ENCODE results near the gene MSMB. TPM values are rescaled to one million over a fixed set of nuclear protein-coding genes. Genes with fewer than 3 reads are reported as not detected.

Gene MSMB
- total and polyA plus RNA-seq, 5 donors from 2014 or later, result not detected

DNA sequence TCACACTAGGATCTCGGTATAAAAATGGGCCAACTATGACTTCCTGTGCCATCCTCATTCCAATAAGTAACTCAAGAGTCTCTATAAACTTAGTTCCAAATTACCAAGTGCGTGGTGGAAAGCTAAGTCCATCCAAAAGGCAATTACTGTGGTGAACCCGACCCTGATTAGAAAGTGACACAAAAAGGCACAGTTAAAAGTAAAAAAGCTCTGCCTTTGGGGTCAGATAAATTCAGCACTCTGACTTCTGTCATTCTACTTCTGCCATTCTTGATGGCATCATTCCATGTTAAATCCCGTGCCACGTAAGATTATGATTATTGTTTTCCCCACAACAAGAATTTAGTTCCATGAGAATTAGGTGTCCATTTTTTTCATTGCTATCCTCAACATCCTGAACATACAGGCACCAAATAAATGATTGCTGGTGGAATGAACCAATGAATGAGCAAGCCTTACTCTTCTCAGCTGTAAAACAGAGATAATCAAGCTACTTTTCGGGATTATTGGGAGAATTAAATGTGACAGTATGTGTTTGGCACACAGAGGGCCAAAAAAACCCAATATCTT, 16.5 kb downstream of the MSMB start:
- Histone ChIP-seq H3K4me1 (ENCODE audit: control insufficient read depth, insufficient read depth, low read length, poor library complexity, severe bottlenecking) (peaks cover 55% of the 10 kb centered on the region), H3K27me3 (ENCODE audit: control insufficient read depth, insufficient read depth, low read length) (no peaks in the 10 kb centered on the region), H3K36me3 (ENCODE audit: control insufficient read depth, insufficient read depth, low read length) (no peaks in the 10 kb centered on the region), H3K9me3 (ENCODE audit: control insufficient read depth in 2 of 2, low read length in 2 of 2) (no peaks in the 10 kb centered on the region), H3K27ac (ENCODE audit: insufficient read depth, low read length, poor library complexity, severe bottlenecking) (peak overlapping the region; percentile 93), H3K4me3 (ENCODE audit: low read depth, low read length) (peak overlapping the region; percentile 92)
- Mint-ChIP-seq H3K27ac (peak overlapping the region; percentile 94 to 99 (median 98)), H3K4me3 (peak overlapping the region; percentile 90 to 99 (median 96)), H3K36me3 (peaks cover 4% of the 10 kb centered on the region), H3K4me1 (peaks cover 26 to 62% (median 48%) of the 10 kb centered on the region in 4 donors), H3K27me3 (no peaks in the 10 kb centered on the region), H3K9me3 (no peaks in the 10 kb centered on the region)
- ATAC-seq (ENCODE audit: low read depth in 2 of 2) (no peak), DNase-seq (no peak)

DNA sequence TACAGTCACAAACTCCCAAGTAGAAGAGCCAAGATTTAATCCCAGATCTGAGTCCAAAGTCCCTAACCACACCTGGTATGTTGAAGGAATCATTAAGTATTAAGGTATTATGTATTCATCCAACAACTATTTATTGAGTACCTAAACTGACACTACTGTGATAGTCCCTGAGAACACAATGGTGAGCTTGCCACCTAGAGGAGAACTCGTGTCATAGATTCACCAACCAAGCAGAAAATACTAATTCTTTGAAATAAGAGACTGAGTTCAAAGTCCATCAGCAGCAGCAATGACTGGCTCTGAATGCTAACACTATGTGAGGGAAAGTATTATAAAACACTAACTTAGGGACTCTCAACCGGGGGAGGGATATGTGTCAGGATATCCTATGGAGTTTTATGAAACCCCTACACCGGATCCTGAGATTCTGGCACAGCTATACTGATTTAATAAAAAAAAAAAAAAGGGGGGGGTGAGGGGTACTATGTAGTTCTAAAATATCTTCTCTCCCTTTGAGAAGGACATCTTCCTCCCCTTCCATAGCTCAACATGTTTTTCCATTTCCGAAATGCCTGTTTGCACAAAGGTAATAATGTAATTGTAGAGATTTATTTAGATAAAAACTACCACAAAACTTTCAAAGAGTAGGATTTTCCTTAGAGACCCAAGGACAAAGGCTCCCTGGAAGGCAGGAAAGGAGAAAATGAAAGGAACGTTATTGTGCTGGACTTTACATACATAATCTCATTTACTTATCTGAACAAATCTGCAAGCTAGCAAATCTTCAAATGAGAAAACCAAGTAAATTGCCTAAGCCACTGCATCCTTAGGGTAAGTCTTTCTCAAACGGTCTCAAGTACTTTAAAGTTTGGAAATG, 17.2 kb downstream of the MSMB start:
- ATAC-seq (ENCODE audit: low read depth in 2 of 2), result peak; percentile 24 to 26
- Mint-ChIP-seq H3K36me3 (peaks cover 4% of the 10 kb centered on the region), H3K27ac (peak overlapping the region; percentile 57 to 98 (median 94)), H3K4me3 (peak overlapping the region; percentile 90 to 99 (median 96)), H3K4me1 (peaks cover 33 to 70% (median 55%) of the 10 kb centered on the region in 4 donors), H3K27me3 (no peaks in the 10 kb centered on the region), H3K9me3 (no peaks in the 10 kb centered on the region)
- peak in 2 of 3 donors; percentile 55 to 78 for DNase-seq
- Histone ChIP-seq H3K4me1 (ENCODE audit: control insufficient read depth, insufficient read depth, low read length, poor library complexity, severe bottlenecking) (peaks cover 62% of the 10 kb centered on the region), H3K9me3 (ENCODE audit: control insufficient read depth in 2 of 2, low read length in 2 of 2) (no peaks in the 10 kb centered on the region), H3K4me3 (ENCODE audit: low read depth, low read length) (peak overlapping the region; percentile 92), H3K27me3 (ENCODE audit: control insufficient read depth, insufficient read depth, low read length) (no peaks in the 10 kb centered on the region), H3K36me3 (ENCODE audit: control insufficient read depth, insufficient read depth, low read length) (no peaks in the 10 kb centered on the region), H3K27ac (ENCODE audit: insufficient read depth, low read length, poor library complexity, severe bottlenecking) (peak overlapping the region; percentile 93)

DNA sequence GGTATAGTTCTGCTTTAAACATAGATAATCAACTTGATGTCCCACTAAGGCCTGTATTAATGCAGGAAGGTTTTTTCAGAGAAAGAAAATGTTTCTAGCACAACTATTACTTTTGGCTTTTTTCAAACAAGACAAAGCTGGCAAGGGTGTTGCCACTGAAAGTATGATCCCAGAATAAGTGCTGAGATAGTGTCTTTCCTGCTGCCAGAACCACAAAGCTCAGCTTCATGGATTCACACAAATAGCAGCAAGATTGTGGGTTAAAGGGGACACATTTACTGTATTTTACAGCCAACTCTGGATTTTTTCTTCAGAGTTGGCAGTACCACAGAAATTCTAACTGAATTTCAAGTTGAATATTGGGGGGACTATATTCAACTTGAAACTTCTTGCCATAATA, 20.0 kb downstream of the MSMB start:
- Mint-ChIP-seq H3K9me3 (no peaks in the 10 kb centered on the region), H3K27ac (peak overlapping the region in 2 of 3 donors; percentile 9 to 87), H3K36me3 (peaks cover 4% of the 10 kb centered on the region), H3K4me3 (peak overlapping the region in 2 of 4 donors; percentile 11 to 69), H3K27me3 (no peaks in the 10 kb centered on the region), H3K4me1 (peaks cover 39 to 91% (median 72%) of the 10 kb centered on the region in 4 donors)
- no peaks in the 10 kb centered on the region for H3K36me3 ChIP-seq (ENCODE audit: control insufficient read depth, insufficient read depth, low read length)
- ATAC-seq (ENCODE audit: low read depth in 2 of 2) (no peak), DNase-seq (no peak)
- H3K4me3 ChIP-seq (ENCODE audit: low read depth, low read length), result peak overlapping the region; percentile 14
- H3K9me3 ChIP-seq (ENCODE audit: control insufficient read depth in 2 of 2, low read length in 2 of 2), result no peaks in the 10 kb centered on the region
- H3K27me3 ChIP-seq (ENCODE audit: control insufficient read depth, insufficient read depth, low read length), result no peaks in the 10 kb centered on the region
- peaks cover 81% of the 10 kb centered on the region for H3K4me1 ChIP-seq (ENCODE audit: control insufficient read depth, insufficient read depth, low read length, poor library complexity, severe bottlenecking)
- H3K27ac ChIP-seq (ENCODE audit: insufficient read depth, low read length, poor library complexity, severe bottlenecking), result no peak overlapping the region

DNA sequence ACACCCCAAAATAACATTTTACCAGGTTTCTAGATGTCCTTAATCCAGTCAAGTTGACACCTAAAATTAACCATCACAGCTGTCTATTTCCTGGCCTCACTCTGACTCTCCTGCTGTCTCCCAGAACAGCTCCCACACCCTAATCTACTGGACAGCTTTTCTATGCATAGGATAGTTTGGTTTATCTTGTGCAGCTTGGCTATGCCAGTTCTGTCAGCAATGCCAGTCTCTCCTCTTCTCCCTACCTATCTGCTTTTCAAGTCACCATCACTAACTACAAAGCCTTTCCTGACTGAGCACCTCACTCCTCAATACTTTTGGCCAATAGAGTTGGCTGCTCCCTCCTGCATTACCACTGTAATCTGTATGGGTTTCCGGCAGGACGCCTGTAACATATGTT, 20.7 kb downstream of the MSMB start:
- H3K9me3 ChIP-seq (ENCODE audit: control insufficient read depth in 2 of 2, low read length in 2 of 2), result no peaks in the 10 kb centered on the region
- Mint-ChIP-seq H3K4me3 (peak overlapping the region in 3 of 4 donors; percentile 11 to 69 (median 55)), H3K36me3 (peaks cover 4% of the 10 kb centered on the region), H3K9me3 (no peaks in the 10 kb centered on the region), H3K27ac (peak overlapping the region; percentile 31 to 87 (median 62)), H3K4me1 (peaks cover 42 to 93% (median 72%) of the 10 kb centered on the region in 4 donors), H3K27me3 (no peaks in the 10 kb centered on the region)
- H3K4me1 ChIP-seq (ENCODE audit: control insufficient read depth, insufficient read depth, low read length, poor library complexity, severe bottlenecking), result peaks cover 77% of the 10 kb centered on the region
- peak overlapping the region; percentile 2 for H3K4me3 ChIP-seq (ENCODE audit: low read depth, low read length)
- H3K36me3 ChIP-seq (ENCODE audit: control insufficient read depth, insufficient read depth, low read length), result no peaks in the 10 kb centered on the region
- ATAC-seq (ENCODE audit: low read depth in 2 of 2) (no peak), DNase-seq (no peak)
- no peaks in the 10 kb centered on the region for H3K27me3 ChIP-seq (ENCODE audit: control insufficient read depth, insufficient read depth, low read length)
- H3K27ac ChIP-seq (ENCODE audit: insufficient read depth, low read length, poor library complexity, severe bottlenecking), result no peak overlapping the region

DNA sequence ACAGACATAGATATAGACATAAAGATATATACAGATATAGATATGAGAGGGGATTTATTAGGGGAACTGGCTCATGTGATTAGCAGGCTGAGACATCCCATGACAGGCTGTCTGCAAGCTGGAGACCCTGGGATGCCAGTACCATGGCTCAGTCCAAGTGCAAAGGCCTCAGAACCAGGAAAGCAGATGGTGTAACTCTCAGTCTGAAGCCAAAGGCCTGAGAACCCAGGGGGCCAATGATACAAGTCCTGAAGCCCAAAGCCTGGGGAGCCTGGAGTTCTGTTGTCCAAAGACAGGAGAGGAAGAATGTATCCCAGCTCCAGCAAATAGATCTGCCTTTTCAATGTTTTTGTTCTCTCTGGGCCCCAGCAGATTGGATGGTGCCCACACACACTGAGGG, 21.1 kb downstream of the MSMB start:
- Histone ChIP-seq H3K27ac (ENCODE audit: insufficient read depth, low read length, poor library complexity, severe bottlenecking) (no peak overlapping the region), H3K27me3 (ENCODE audit: control insufficient read depth, insufficient read depth, low read length) (no peaks in the 10 kb centered on the region), H3K4me1 (ENCODE audit: control insufficient read depth, insufficient read depth, low read length, poor library complexity, severe bottlenecking) (peaks cover 81% of the 10 kb centered on the region), H3K36me3 (ENCODE audit: control insufficient read depth, insufficient read depth, low read length) (no peaks in the 10 kb centered on the region), H3K9me3 (ENCODE audit: control insufficient read depth in 2 of 2, low read length in 2 of 2) (no peaks in the 10 kb centered on the region), H3K4me3 (ENCODE audit: low read depth, low read length) (no peak overlapping the region)
- no peaks in the 10 kb centered on the region for H3K27me3 Mint-ChIP-seq
- DNase-seq (no peak), ATAC-seq (ENCODE audit: low read depth in 2 of 2) (no peak)
- H3K36me3 Mint-ChIP-seq, result peaks cover 4% of the 10 kb centered on the region
- peaks cover 43 to 96% (median 76%) of the 10 kb centered on the region in 4 donors for H3K4me1 Mint-ChIP-seq
- no peaks in the 10 kb centered on the region for H3K9me3 Mint-ChIP-seq
- peak overlapping the region; percentile 62 to 88 (median 87) for H3K27ac Mint-ChIP-seq
- H3K4me3 Mint-ChIP-seq, result peak overlapping the region in 3 of 4 donors; percentile 11 to 89 (median 83)

DNA sequence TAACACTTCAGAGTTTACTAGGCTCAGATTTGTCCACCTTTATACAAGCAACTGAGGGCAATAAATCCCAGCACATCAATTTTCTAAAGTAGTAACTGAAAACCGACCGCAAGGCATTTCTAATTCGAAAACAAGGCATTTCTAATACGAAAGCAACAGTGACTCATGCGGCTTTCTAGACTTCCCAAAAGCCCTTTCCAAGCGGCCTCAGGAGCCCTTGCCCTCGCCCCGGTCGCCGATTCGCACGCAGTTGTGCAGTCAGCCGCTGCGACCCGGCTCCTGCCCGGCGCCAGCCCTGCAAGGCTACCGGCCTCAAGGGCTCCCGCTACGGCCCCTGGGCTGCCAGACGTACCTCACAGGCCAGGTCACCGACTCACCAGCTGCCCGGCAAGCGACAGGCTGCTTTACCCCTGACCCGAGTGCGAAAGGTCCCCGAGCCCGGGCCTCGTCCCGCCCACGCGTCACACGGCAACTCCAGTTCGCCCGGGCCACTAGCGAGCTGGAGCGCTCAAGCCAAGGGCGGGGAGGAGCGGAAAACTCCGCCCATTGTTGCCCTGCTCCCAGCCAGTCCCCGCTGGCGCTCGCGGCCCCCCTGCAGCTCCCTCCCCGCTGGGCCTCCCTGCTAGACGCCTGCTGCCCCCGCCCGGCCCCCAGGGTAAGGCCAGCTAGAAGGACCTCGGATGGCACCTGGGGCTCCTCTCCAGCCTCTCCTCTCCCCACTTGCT, 22.9 kb downstream of the MSMB start:
- ATAC-seq (ENCODE audit: low read depth in 2 of 2) (peak; percentile 91 to 93), DNase-seq (peak; percentile 69 to 81 (median 79))
- peak overlapping the region; percentile 79 for H3K4me3 ChIP-seq (ENCODE audit: low read depth, low read length)
- H3K27me3 ChIP-seq (ENCODE audit: control insufficient read depth, insufficient read depth, low read length), result no peaks in the 10 kb centered on the region
- peaks cover 46 to 97% (median 76%) of the 10 kb centered on the region in 4 donors for H3K4me1 Mint-ChIP-seq
- no peaks in the 10 kb centered on the region for H3K9me3 ChIP-seq (ENCODE audit: control insufficient read depth in 2 of 2, low read length in 2 of 2)
- peaks cover 4% of the 10 kb centered on the region for H3K36me3 Mint-ChIP-seq
- peak overlapping the region; percentile 83 to 97 (median 87) for H3K4me3 Mint-ChIP-seq
- peak overlapping the region; percentile 85 to 88 (median 87) for H3K27ac Mint-ChIP-seq
- peaks cover 2% of the 10 kb centered on the region for H3K36me3 ChIP-seq (ENCODE audit: control insufficient read depth, insufficient read depth, low read length)
- peak overlapping the region; percentile 52 for H3K27ac ChIP-seq (ENCODE audit: insufficient read depth, low read length, poor library complexity, severe bottlenecking)
- no peaks in the 10 kb centered on the region for H3K9me3 Mint-ChIP-seq
- H3K4me1 ChIP-seq (ENCODE audit: control insufficient read depth, insufficient read depth, low read length, poor library complexity, severe bottlenecking), result peaks cover 79% of the 10 kb centered on the region
- no peaks in the 10 kb centered on the region for H3K27me3 Mint-ChIP-seq

DNA sequence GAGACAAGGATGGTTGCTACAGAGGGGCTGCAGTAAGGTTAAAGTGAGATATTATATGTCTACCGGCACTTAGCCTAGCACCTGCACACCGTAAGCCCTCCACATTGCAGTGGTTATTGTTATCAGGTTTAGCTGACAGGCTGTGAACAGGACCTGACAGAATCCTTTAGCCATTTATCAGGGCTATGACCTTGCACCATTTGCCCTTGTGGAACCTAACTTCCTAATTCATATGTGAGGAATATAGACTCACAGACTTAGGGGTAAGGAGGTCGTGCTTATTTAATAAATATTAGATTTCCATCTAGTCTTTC, 25.8 kb downstream of the MSMB start:
- peak overlapping the region in 2 of 4 donors; percentile 26 to 34 for H3K4me3 Mint-ChIP-seq

More for the DNA sequence above, 25.8 kb downstream of the MSMB start:
- H3K36me3 ChIP-seq (ENCODE audit: control insufficient read depth, insufficient read depth, low read length), result peaks cover 18% of the 10 kb centered on the region
- no peak overlapping the region for H3K27ac ChIP-seq (ENCODE audit: insufficient read depth, low read length, poor library complexity, severe bottlenecking)
- Mint-ChIP-seq H3K9me3 (no peaks in the 10 kb centered on the region), H3K27ac (peak overlapping the region in 1 of 3 donors; percentile 9), H3K36me3 (peaks cover 8% of the 10 kb centered on the region), H3K4me1 (peaks cover 44 to 83% (median 66%) of the 10 kb centered on the region in 4 donors), H3K27me3 (peaks cover 5% of the 10 kb centered on the region)
- H3K4me1 ChIP-seq (ENCODE audit: control insufficient read depth, insufficient read depth, low read length, poor library complexity, severe bottlenecking), result peaks cover 58% of the 10 kb centered on the region
- ATAC-seq (ENCODE audit: low read depth in 2 of 2), result no peak
- no peak for DNase-seq
- no peaks in the 10 kb centered on the region for H3K9me3 ChIP-seq (ENCODE audit: control insufficient read depth in 2 of 2, low read length in 2 of 2)
- H3K27me3 ChIP-seq (ENCODE audit: control insufficient read depth, insufficient read depth, low read length), result no peaks in the 10 kb centered on the region
- H3K4me3 ChIP-seq (ENCODE audit: low read depth, low read length), result no peak overlapping the region

All from CD4-positive, CD25-positive, alpha-beta regulatory T cell (primary cell).